Activated CD4-positive, CD25-positive, alpha-beta regulatory T cell treated with anti-CD3 and anti-CD28 coated beads, Interleukin-2, amount 50 U/mL, for 24 hours (primary cell): ENCODE measurements around the gene NFYA.

Source experiments
- ATAC-seq, 2 donors: fragments of 150-1000 bp; cut with Tn5 transposase; one replicate each; pipeline ENCODE4 v1.10.0; 2021; ENCODE audit warnings: mild to moderate bottlenecking in 1 of 2, moderate library complexity in 1 of 2

NFYA gene

DNA sequence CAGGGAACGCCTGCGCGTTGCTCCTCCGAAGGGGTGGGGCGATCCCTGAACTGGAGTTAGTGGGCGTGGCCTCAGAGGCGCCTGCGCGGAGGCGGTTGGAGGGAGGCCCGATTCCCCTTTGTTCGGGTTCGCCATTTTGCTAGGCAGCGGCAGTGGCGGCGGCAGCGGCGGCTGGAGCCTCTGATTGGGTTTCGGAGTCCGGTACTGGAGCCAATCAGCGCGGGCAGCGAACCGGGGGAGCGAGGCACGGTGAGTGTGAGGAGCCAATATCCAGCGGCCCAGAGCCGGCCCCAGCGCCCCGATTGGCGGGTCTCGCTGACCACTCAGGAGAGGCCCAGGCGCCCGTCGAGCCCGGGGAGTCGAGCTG lies at the start of gene NFYA:
NFYA (plus strand) TSS at position 139 of the 367 bp plus-strand sequence. CDS start 6,116 bp downstream, outside the sequence.
- peak; percentile 78 to 80 for ATAC-seq

DNA sequence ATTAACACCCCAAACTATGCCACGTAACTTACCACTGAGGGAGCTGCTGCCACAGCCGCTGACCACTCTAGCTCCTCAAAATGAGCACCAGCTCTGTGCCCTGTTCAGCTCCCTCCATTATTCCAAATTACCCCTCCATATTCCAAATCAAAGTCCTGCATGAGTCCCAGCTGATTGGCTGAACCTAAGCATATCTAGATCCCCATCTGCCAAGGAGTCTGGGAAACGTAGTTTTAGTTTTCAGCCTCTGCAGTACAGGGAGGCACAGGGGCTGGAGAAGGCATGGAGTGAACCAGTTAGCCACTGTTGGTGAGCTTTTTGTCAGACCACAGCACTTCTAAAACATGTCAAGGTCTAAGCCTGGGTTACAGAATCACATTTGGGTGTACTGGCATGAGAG lies 49.7 kb upstream of the NFYA start:
- ATAC-seq: no peak

DNA sequence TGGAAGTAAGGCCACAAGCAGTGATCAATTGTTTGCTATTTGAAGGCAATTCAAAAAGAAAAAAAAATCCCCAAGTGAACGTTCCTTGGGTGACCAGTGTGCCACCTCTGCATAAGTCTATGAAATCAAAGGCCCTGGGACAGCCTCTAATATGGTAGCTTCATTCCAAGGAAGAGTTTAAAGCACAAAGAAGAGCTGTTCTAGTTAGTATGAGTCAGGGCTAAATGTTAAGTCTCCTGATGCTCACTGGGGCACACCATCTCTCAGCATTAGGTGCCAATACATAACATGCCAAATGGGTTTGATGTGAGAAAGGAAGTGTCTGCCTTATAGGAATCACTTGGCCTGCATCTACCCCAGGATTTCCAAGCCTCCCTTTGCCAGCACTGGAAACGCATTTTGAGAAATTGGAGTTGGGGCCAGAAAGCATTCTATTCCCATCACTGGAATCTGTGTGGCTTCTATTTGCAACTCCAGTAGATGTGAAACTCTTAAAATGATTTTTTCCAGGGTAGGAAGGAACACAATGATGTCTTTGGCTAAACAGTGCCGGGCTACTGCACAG lies 46.7 kb upstream of the NFYA start:
- ATAC-seq: no peak

DNA sequence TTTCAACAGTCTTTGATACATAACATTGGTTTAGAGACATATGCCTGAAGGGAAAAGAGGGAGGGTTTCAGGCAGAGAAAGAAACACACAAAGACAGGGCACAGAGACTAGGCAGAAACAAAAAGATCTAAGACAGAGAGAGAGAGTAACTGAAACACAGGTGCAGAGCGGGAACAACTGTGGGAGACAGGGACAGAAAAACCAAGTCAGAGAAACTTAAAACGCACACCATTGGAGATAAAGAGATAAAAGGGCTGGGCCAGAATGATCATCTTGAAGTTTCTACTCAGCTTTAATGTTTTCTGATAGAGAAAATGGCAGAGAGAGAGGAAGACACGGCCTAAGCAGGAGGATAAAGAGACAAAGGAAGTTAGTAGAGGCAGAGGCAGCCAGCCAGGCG lies 45.5 kb upstream of the NFYA start:
- ATAC-seq: no peak

DNA sequence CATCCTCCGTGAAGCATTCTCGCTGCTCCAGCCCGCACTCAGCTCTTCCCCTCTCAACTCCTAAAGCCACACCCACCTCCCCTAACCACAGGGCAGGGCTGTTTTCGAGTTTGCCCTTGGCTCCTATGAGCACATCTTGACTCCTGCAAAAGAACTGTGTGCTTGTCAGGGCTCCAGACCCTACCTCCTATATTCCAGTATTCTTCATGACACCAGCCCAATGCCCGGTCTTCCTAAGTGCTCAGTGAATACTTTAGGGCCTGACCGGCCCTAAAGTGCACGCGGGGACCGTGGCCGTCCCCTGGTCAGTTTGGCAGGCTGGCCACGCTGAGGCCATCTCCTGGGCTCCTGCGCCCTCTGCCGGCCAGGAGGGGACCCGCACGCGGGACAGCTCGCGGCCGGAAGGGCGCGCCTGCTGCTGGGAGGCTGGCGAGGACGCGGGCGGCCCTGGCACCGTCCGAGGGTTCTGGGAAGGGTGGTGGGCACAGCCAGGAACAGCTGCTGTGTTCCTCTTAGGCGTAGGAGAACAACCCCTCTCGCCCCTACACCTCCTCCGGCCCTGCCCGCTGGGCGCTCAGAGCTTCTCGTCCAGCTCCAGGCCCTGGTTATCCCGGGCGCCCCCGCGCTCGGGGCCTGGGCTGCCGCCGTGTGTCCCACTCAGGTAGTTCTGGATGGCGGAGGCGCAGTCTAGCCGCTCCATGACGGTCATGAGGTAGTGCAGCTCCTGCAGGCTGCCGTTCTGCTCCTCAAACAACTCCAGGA lies 44.8 kb upstream of the NFYA start:
- ATAC-seq: peak; percentile 84 to 88

DNA sequence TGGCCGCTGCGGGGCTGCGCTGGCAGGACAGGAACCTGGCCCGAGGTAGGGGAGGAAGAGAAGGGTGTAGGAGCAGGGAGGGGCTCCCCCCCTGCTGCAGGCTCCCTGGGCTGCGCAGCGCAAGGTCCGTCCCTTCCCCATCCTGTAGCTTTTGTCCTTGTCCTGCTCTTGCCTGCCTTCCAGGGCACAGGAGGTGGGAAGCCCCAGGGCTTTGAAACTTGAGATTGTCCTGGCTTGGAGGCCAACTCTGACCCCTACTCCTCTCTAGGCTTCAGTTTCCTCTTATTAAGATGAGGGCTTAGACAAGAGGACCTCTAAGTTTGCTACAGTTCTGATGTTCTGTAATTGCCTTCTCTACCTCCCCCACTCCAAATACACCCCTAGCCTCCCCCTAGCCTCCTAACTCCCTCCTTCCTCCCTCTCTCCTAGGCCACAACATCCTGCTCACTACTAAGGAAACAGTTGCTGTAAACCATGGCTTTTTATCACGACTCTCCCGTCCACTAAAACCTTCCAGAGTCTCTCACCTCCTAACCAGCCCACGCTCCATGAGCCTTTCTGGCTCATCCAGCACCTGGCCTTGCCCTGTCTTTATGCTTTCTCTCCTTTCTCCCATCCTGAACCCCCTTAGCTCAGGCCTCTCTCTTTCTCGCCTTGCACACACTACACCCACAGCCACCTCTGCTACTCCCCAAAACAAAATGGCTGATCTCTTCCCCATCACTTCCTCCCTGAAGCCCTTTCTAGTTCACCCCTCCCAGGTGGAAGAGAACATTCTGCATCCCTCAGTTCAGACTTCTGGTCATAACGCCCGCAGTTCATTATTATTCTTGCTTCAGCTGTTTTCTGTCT lies 44.0 kb upstream of the NFYA start:
- ATAC-seq: peak; percentile 44 to 48

DNA sequence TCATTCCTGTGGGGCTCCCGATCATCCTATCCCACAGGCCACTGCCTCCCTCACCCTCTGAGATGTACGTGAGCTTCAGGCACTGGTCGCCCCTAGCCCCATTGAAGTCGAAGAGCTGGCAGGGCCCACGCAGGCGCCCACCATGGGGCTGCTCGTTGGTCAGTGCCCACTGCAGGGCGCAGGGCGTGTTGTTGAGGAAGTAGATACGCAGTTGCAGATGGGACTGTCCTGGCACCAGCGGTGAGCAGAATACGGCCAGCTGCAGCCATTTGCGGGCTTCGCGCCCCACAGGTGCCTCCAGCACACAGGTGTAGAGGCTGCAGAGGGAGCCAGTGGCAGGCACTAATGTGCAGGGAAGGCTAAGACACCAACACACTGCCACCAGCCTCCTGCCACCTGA lies 39.9 kb upstream of the NFYA start:
- ATAC-seq: no peak

DNA sequence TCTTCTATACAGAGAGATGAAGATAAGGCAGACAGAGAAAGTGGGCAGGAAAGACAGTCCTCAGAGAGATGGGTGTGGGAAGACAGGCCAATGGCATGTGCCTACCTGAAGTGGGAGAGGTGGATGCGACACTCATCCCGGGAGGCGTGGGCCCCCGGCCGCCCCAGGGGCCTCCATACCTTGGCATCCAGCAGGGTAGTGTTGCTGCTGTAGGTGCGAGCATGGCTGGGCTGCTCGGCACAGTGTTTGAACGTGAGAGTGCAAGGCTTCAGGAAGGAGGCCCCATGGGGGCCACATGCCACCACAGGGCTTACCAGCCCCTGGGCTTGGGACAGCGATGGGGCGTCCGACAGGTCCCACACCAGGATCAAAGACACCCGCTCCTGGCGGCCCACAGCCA lies 39.0 kb upstream of the NFYA start:
- no peak for ATAC-seq

DNA sequence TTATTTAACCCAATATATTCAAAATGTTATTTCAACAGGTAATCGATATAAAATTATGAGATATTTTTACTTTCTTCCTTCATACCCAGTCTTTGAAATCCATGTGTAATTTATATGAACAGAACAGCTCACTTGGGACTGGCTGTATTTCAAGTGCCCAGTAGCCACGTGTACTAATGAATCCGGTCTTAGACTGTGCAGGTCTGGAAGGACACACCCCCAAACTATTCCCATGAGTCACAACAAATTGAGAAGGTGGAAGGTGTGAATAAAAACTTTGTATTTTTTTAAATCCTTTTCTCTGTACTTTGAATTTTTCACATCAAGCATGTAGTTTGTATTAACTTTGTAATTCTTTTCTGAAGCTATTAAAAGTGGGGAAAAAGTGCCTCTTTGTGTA lies 36.6 kb upstream of the NFYA start:
- ATAC-seq: no peak

DNA sequence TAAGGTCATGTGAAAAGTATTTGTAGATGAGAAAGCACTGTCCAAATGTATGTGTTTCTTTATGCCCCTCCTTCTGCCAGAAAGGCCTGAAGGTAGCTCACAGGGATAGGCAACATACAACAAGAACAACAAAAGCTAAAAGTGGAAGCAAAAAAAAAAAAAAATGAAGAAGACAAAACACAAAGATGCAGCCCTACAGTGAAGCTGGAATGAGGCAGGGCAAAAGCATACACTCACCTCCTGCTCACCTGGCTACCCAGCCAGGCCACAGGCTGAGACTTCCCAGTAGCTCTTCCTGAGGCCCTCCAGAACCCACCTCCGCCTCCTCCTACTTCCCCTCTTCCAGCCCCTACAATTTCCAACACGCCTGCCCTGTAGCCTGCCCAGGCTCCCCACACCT lies 36.2 kb upstream of the NFYA start:
- ATAC-seq: no peak

DNA sequence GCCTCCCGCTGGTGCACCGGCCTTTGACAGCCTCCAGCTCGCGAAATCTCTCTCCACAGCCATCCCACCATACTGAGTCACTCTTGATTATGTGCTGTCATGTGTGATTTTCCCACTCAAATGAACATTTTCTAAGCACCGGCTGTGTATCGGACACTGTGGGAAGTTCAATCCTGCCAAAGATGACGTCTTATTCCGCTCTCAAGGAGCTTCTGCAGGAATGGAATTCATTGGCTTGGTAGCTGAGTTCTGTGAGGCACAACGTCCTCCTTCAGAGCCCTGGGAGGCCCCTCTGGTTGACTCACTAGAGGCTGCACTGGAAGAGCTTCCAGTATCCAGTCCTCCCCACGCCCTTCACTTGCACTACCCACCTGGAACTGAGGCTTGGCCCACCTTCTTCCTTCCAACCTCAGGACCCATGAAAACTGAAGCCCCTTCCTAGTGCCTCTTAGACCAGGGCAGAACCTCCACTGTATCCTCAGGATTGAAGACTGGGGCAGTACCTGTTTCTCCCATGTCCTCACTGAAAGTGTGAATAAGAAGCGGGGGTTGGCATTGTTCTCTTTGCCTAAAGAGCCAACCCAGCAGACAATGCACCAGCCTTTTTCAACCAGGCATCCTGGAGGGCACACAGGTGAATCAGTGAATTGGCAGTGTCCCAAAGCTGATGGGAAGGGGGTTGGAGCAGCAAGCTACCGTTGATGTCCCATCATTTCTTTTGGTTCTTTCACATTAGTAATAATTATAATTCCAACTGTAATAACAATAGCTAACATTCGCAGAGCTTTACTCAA lies 35.5 kb upstream of the NFYA start:
- no peak for ATAC-seq

DNA sequence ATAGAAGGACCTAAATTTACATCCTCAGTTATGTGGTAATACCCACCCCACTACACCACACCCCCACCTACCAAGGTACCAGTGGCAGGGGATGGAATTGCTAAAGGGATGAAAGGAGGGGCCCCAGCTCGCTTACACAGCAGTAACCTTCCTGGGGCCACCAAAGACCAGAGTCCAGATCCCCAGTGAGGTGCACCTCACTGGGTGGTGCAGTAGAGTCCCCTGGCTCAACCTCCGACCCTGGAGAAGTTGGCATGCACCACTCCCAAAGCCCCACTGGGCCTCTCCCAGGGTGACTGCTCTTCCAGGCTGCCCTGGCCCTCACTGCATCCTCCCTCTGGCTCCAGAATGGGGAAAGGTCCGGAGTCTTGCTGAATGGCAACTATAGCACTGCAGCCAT lies 34.6 kb upstream of the NFYA start:
- no peak for ATAC-seq

DNA sequence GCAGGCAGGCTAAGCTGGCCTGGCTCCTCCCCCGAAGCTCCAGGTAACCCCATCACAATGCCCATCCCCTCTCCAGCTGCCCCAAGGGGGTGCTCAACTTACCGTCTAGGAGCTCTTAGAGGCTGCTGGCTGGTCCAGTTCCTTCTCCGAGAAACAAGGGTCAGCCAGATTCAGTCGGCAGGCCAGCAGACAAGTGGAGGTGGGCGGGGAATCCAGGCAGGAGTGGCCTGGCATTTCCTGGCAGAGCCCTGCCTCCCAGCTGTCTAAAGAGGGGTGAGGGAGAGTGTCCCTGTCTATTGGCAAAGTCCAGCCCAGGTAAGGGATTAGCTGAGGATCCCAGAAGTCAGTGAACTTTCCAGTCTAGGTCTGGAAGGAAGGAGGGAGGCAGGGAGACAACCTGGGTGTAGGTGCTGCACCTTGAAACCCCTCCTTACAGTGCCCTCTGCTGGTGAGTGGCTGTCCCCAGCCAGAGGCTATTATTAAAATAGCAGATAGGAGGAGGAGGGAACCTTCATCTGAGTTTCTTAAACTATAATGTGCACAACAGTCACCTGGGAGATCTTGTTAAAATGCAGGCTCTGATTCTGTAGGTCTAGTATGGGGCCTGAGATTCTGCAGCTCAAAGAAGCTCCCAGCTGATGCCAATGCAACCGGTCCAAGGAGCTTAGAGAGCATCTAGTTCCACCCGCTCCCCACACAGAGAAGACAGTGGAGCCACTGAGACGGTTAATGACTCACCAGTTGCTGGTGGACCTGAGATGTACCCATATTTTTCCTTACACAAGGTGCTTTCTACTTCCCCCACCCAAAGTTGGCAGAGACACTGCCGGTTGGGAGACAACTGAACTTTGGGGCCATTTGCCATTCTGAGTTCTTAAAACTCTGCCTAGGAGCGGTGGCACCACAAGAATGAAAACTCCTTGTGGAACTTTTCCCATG lies 33.4 kb upstream of the NFYA start, which contains the start of gene UNC5CL:
UNC5CL (minus strand) TSS at position 162 of the 939 bp plus-strand sequence. CDS start 4,147 bp downstream, outside the sequence.
- ATAC-seq: peak; percentile 55 to 63

DNA sequence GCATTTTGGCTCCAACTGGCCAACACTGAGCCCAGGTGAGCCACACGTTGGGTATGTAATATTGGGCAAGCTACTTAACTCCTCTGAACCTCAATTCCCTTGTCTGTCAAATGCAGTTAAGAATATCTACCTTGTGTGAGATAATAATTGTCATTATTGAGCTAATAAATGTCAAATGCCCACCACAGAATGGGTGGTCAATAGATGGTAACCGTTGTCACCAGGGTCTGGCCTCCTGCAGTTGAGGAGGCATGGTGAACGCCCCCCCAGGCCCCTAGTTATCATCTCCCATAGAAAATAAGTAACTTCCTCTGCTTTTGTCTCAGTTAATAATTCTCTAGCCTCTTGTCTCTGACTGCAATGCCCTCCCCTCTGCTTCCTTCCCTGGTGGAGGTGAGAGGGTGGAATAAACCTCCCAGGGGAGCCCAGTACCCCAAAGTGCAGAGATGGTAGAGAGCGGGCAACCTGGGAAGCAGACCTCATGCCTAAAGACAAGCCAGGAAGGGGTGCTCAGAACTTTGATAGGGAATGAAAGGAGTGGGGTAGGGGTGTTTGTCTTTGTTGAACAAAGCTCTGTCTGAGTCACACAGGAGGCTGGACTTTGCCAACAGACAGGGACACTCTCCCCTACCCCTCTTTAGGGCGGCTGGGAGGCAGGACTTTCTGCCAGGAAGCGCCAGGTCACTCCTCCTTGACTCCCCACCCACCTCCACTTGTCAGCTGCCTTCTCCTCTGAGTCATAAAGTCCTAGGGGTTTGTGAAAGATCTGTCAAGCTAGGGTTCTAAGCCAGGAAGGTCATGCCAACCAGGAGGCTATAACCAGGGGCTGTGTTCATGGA lies 32.5 kb upstream of the NFYA start:
- no peak for ATAC-seq

DNA sequence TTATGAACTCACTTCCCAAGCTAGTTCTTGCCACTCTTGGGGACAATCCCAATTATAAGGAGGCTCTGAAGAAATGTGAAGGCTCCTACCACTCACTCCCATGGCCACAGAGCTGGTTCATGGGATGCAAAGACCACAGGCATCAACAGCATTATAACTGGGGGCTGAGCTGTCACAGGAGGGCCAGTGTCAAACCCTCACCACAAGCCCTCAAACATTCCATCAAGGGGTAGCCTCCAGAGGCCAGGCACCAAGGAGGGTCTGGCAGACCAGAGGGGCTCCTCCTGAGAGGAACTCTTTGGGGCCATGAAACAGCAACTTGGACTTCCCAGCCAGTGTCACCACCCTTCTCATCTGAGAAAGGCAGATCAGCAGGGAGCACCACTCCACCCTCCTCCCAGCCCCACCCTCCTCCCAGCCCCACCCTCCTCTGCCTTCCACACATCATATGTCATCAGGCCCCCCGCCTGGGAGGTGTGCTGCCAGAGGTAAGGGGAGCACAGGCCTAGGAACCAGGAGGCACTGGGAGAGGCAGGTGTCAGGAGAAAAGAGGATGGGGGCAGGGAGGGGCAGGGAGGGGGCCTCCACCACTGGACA lies 31.7 kb upstream of the NFYA start:
- ATAC-seq: no peak

DNA sequence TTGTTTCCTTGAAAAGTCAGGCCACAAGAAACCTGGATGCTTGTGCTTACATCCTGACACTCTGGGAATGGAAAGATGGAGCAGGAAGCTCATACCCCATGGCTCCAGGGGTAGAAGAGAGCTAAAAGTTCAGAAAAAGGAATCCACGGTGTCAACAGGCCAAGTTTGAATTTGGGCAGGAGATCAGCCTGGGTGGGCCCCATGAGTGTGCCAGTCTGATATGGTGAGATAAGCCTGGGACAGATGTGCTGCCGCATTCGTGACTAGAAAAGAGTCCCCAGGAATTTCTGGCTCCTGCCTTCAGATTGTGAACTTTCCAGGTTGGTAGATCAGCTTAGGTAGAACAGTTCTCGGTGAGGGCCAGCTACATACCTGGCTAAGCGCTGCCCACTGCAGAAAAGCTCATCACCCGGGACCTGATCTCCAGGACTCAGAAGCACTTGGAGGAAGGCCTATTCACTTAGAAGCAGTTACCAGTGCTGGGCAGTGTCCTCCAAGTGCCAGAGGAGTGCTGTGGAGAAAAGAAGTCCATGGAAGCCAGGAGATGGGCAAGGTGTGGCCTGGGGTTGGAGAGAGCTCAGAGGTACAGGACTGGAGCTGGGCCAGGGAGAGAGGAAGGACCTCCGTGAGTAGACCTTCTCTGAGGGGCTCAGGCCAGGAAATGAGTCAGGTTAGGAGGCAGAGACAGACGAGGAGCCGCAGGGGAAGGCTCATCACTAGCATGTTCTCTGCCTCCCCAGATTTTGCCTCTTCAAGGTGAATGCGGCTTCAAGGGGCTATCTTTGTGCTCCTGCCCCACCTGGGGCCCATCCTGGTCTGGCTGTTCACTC lies 30.3 kb upstream of the NFYA start, which contains the start of gene TSPO2:
TSPO2 (plus strand) TSS at position 242 of the 830 bp plus-strand sequence; CDS start at position 761, 519 bp downstream.
- ATAC-seq: no peak

DNA sequence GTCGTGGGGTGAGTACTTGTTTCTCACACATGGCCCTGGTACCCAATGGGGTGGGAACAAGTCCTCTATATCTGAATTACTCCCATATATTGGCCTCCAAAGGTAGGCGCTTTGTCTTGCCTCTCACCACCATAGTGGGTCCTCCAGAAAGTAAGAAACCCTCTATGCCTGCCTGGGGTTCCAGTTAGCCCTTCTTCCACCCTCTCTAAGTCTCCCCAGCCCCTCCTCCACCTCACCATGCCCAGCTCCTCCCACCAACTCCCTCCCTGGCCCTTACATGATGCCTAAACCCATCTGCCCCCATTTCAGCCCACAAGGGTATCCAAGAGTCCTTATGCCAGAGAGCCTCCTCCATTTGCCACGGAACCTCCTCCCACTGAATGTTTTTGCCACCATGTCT lies 29.6 kb upstream of the NFYA start:
- ATAC-seq: no peak

DNA sequence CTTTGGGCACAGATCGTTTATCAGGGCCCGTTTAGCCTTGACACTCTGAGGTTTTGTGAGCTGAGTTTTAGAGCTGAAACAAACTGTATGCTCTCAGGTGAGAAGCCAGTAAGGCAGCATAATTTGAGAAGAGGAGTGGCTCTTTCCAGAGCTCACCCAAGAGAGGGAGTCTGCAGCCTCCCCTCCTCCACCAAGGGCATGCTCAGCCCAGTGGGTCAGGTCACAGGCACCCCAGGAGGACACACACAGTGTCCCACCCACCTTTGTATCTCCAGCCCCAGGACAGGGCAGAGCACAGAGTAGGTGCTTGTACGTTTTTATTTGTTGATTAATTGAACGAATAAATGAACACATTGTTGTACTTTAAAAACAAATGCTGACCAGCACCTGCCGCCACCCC lies 27.1 kb upstream of the NFYA start:
- no peak for ATAC-seq

DNA sequence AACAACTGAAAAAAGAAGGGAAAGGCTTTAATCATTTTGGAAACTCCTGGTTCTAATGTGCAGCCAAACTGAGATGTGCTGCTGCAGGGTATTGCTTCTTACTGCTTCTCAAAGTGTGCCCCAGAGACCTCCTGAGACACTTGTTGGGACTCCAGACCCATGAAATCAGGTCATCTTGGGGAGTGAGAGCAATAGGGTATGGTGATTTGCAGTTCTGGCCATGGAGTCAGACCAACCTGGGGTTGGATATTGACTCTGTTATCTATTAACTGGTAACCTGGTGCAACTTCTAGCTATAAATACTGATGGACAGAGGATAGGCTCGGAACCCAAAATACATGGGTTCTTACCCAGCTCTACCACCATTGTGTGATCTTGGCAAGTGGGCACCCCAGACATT lies 26.7 kb upstream of the NFYA start:
- no peak for ATAC-seq
